Calu3 (cell line): ENCODE data around the gene CMTM2. TPM values are rescaled to one million over a fixed set of nuclear protein-coding genes. Genes with fewer than 3 reads are reported as not detected.

ENCODE experiments used
- BruUV-seq: library from RNA; stranded (reverse); fragments of 400-500 nt; replicated peaks from 2 replicates; lab custom pipeline; 2021; lab: Mats Ljungman, UMichigan
- CTCF ChIA-PET: fragments of 300-600 bp; sonication (Branson Sonifier 250); formaldehyde crosslinking; loops from one replicate; lab custom pipeline; 2022; ENCODE audit warnings: antibody characterized with exemption; lab: Charles Lee
- DNase-seq: peaks from one replicate; pipeline ENCODE4 v3.0.0; 2022
- H3K27ac Mint-ChIP-seq: one replicate; pipeline ENCODE4 v1.8.0; 2022; ENCODE audit warnings: mixed read lengths; ENCODE audit not compliant: unreplicated experiment
- H3K27me3 Mint-ChIP-seq: one replicate; pipeline ENCODE4 v1.8.0; 2022; ENCODE audit warnings: mixed read lengths; ENCODE audit not compliant: unreplicated experiment
- H3K36me3 Mint-ChIP-seq: one replicate; pipeline ENCODE4 v1.8.0; 2022; ENCODE audit warnings: mild to moderate bottlenecking, moderate library complexity, mixed read lengths; ENCODE audit not compliant: insufficient read depth, unreplicated experiment
- H3K4me1 Mint-ChIP-seq: one replicate; pipeline ENCODE4 v1.8.0; 2022; ENCODE audit warnings: mild to moderate bottlenecking, low read depth, mixed read lengths; ENCODE audit not compliant: unreplicated experiment
- H3K4me3 Mint-ChIP-seq: one replicate; pipeline ENCODE4 v1.8.0; 2022; ENCODE audit warnings: mild to moderate bottlenecking, low read depth, moderate library complexity, mixed read lengths; ENCODE audit not compliant: unreplicated experiment
- H3K9me3 Mint-ChIP-seq: one replicate; pipeline ENCODE4 v1.8.0; 2022; ENCODE audit warnings: low read depth, mixed read lengths; ENCODE audit not compliant: unreplicated experiment
- CTCF ChIP-seq: fragments of 200-600 bp; IDR thresholded peaks from one replicate; pipeline ENCODE4 v1.8.0; 2022; ENCODE audit warnings: antibody characterized with exemption; ENCODE audit not compliant: unreplicated experiment
- intact Hi-C: fragments of 100-400 bp; cut with micrococcal nuclease; formaldehyde crosslinking; loops from one replicate; pipeline ENCODE4 v1.10.0; 2022; ENCODE audit not compliant: unreplicated experiment
- total RNA-seq: library from RNA; stranded (reverse); gene quantifications from 2 replicates; pipeline ENCODE4 v1.2.3, GENCODE V29; 2022

CMTM2 gene
- total RNA-seq, 1 experiment from 2014 or later, result 0.92 TPM

GRCh38 chr16:66537236-66537635, 42.0 kb upstream of the CMTM2 start:
- no peak for TF ChIP-seq CTCF
- CTCF ChIA-PET, result no interaction called here
- BruUV-seq, result no TSS peak
- Mint-ChIP-seq H3K27ac (no peak overlapping the region), H3K4me3 (no peak overlapping the region), H3K36me3 (peaks cover 58% of the 10 kb centered on the region), H3K4me1 (peaks cover 8% of the 10 kb centered on the region), H3K9me3 (no peaks in the 10 kb centered on the region), H3K27me3 (no peaks in the 10 kb centered on the region)
- DNase-seq, result no peak
- intact Hi-C loops, result no loop called here

GRCh38 chr16:66538910-66539309, 40.4 kb upstream of the CMTM2 start:
- H3K9me3 Mint-ChIP-seq, result no peaks in the 10 kb centered on the region
- no peaks in the 10 kb centered on the region for H3K27me3 Mint-ChIP-seq
- no peak for TF ChIP-seq CTCF
- BruUV-seq, result no TSS peak
- CTCF ChIA-PET, result interaction anchor here (0.7 to 1.3 kb wide), 2 partner anchors 17 to 27 kb away, joined by 3 to 4 read pairs; no protein-coding TSS in a partner anchor
- peaks cover 8% of the 10 kb centered on the region for H3K4me1 Mint-ChIP-seq
- no peak for DNase-seq
- H3K4me3 Mint-ChIP-seq, result no peak overlapping the region
- intact Hi-C loops, result no loop called here
- peaks cover 53% of the 10 kb centered on the region for H3K36me3 Mint-ChIP-seq
- H3K27ac Mint-ChIP-seq, result no peak overlapping the region

GRCh38 chr16:66539623-66540469, 39.4 kb upstream of the CMTM2 start:
- no peak for TF ChIP-seq CTCF
- Mint-ChIP-seq H3K27me3 (no peaks in the 10 kb centered on the region), H3K27ac (no peak overlapping the region), H3K9me3 (no peaks in the 10 kb centered on the region), H3K36me3 (peaks cover 46% of the 10 kb centered on the region), H3K4me1 (peaks cover 8% of the 10 kb centered on the region), H3K4me3 (no peak overlapping the region)
- intact Hi-C loops, result no loop called here
- BruUV-seq, result no TSS peak
- CTCF ChIA-PET, result interaction anchor here (0.7 kb wide), 1 partner anchor 27 kb away, joined by 4 read pairs; no protein-coding TSS in a partner anchor
- no peak for DNase-seq

GRCh38 chr16:66541388-66542355, 37.6 kb upstream of the CMTM2 start:
- CTCF ChIA-PET, result interaction anchor here (0.7 kb wide), 1 partner anchor 34 kb away, joined by 4 read pairs; no protein-coding TSS in a partner anchor
- no TSS peak for BruUV-seq
- TF ChIP-seq CTCF, result no peak
- Mint-ChIP-seq H3K27me3 (no peaks in the 10 kb centered on the region), H3K4me3 (no peak overlapping the region), H3K36me3 (peaks cover 53% of the 10 kb centered on the region), H3K27ac (no peak overlapping the region), H3K9me3 (no peaks in the 10 kb centered on the region), H3K4me1 (peaks cover 9% of the 10 kb centered on the region)
- intact Hi-C loops, result no loop called here
- DNase-seq, result no peak
